Uterus (tissue), 2 donors: Measurements from ENCODE around the gene AP3B1.

Experiments used
- CTCF ChIP-seq, 4 experiments: fragments of 200-600 bp in 2 of 4; fragments of 450-650 bp in 2 of 4; sonication (generic) in 2 of 4; IDR thresholded peaks; one replicate each; pipeline ENCODE4 v1.5.1; 2016 to 2019; ENCODE audit warnings: antibody characterized with exemption in 4 of 4, mild to moderate bottlenecking in 2 of 4, moderate library complexity in 1 of 4
- POLR2A ChIP-seq, 2 donors: fragments of 450-650 bp; IDR thresholded peaks; one replicate each; pipeline ENCODE4 v1.6.1; 2016; ENCODE audit warnings: antibody characterized with exemption in 2 of 2, mild to moderate bottlenecking in 1 of 2, moderate library complexity in 1 of 2

DNA sequence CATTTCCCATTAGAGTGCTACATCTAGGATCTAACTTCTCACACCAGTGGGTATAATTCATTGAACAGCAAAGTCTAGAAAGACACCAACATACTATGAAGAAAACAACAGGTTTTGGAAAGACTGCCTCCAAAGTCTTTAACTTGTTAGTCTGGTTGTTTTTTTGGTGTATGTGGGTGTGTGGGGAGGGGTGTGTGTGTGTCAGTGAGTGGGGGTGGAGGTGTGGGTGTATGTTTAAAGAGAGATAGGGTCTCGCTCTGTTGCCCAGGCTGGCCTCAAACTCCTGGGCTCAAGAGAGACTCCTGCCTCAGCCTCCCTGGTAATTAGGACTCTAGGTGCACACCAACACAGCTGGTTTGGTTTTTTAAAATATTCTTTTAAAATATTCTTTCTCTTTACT lies 59.7 kb downstream of the AP3B1 start:
- TF ChIP-seq CTCF (IDR thresholded peaks at IDR 0.05) (no peak), POLR2A (IDR thresholded peaks at IDR 0.05) (no peak)
